ENCODE results near the gene GBA2.
A peak's percentile ranks its signal among the peaks of the same experiment; 100 is the strongest.

The GBA2 gene

GRCh38 chr9:35689542-35690293, 59.3 kb downstream of the GBA2 start, which contains the start of gene TPM2:
TPM2 (minus strand) TSS chr9:35689925; CDS start chr9:35689817, 108 bp downstream.
- peak; percentile 91 for DNase-seq

- DNase-seq, result peak; percentile 82
Measured at GRCh38 chr9:35688558-35689541, 60.2 kb downstream of the GBA2 start.

GRCh38 chr9:35687972-35688557, 61.0 kb downstream of the GBA2 start:
- no peak for DNase-seq

GRCh38 chr9:35687306-35687705, 61.7 kb downstream of the GBA2 start:
- DNase-seq, result no peak

Measured in HCEC 1CT (cell line).